GM21447 (cell line): Measurements from ENCODE around the gene RIBC2.

ENCODE experiments used
- ATAC-seq: cut with Tn5 transposase; IDR thresholded peaks from one replicate; pipeline ENCODE4 v1.9.1; 2021; ENCODE audit not compliant: unreplicated experiment

The RIBC2 gene

DNA sequence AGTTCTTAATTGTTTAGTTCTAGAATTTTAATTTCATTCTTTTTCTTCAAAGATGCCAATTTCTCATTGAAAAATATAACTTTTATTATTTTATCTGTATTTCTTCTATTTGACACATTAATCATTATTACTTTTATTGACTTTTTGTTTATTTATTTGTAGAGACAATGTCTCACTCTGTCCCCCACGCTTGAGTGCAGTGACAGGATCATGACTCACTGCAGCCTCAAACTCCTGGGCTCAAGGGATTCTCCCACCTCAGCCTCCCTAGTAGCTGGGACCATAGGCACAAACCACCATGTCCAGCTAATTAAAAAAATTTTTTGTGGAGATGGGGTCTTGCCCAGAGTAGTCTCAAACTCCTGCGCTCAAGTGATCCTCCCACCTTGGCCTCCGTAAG is 58.9 kb downstream of the RIBC2 start:
- ATAC-seq = no peak

DNA sequence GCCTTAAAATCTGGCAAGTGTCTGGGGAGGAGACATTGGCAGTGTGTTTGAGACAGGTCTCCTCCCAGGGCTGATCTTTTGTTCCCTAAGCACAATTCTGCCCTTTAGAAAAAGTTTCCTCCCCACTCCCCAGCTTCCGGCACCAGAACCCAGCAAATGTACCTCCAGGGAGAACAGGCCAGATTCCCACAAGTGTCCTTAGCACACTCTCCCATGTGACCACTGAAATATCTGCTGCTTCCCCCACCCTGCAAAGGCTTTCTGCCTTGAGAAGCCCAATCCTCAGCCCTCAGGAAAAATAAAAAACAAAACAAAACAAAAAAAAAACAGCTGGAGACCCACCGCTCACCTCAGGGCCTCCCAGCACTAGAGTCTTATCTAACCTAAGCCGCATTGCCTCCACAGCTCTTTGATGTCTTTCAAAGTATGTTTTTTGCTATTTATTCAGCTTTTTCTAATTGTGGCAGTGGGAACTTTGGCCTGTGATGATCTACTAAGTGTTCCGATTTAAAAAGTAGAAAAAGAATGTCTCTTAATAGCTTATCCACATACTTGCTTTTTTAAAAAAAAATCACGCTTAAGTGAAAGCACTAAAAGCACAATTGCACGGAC is 60.2 kb downstream of the RIBC2 start:
- ATAC-seq = no peak

DNA sequence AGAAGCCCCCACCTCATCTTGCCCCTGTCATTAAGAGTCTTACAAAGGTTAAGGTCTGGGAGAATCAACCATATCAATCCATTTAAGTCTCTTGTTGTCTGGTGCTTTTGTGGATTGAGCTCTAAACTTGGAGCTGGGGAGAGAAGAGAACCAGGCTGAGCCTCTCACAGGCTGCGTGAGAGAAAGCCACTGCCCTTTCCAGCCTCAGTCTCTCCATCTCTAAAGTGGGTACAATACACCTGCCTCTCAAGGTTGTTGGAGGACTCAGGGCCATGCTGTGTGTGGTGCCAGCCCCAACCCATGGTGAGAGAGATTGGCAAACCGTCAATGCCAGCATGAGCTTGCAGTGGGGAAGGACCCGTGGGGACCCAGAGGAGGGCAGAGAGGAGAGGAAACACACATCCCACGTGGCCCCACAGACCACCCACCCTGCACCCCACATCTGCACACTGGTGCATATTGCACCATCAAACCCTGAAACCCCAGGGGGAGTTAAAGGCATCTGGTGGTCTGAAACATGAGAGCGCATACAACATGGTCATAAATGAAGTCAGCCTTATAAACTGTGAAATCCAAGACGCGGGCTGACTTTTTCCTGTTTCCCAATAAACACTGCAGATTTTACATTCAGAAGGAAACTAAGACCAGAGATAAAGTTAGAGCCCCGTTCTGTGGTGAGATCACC is 61.7 kb downstream of the RIBC2 start:
- ATAC-seq = no peak

DNA sequence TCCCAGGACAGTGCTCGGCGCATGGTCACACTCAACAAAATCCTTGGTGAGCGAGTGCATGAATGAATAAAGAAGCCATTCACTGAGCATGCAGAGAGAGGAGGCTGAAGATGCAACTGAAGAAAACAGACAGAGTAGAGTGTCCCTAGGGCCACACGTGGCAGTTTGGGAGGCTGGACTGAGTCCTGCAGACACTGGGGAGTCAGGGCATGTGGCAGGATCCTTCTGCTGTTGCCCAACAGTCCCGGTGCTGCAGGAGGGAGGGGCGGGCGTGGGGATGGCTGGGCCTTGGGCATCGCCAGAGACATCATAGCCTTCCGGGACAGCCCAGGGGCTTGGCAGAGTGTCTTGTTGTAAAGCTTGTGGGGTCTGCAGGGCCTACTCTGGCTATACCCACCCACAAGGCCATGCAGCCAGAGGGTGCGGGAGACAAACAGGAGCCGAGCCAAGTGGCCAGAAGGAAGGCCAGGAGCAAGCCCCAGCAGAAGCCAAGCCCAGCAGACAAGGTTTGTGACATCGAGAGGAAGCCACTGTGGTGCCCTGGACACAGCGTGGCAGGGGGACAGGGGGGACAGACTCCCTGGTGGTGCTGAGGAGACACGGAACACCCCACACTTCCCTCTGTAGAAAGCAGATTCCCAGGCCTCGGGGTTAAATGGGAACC is 62.5 kb downstream of the RIBC2 start:
- no peak for ATAC-seq

DNA sequence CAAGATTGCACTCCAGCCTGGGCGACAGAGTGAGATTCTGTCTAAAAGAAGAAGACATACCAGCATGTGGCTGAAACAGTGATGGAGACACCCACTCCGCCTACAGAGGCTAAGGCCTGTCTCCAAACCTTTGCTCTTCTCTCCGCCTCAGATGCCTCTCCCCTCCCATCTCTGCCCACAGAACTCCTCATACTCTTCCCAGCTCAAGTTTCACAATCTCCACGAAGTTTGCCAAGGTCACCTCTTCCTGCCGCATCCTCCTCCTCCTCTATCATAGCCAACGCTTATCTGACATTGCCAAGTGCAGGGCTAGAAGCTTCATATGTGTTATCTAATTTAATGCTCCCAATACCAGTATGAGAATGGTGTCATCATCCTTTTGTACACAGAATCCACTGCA is 63.3 kb downstream of the RIBC2 start:
- no peak for ATAC-seq

DNA sequence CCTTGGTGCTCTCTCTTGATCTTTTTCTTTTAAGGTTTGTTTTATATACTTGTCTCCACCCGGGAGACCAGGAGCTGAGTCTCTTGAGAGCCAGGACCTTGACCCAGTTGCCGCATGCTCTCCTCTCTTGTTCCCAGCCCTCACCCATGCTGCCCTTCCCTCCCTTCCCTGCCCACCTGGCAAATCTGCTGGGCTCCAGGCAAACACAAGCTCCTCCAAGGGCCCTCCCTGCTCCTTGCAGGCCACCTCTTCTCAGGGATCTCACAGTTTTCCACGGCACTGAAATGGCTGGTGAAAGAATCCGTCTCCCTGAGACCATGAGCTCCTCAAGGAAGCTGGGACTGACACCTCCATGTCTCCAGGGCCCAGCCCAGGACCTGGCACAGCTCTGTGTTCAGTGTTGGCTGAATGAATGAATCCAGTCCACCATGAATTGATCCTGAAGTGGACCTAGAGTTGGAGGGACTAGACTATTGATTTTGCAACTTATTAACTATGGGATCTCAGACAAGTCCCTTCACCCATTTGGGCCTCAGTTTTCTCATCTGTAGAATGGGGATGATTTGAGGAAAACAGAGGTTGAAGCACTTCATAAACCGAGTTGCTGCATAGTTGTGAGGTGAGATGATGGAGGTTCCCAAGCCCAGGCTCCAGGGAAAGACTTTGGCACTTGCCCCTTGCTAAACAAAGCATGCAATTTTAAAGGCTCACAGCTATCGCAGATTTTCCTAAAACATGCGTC is 64.0 kb downstream of the RIBC2 start:
- no peak for ATAC-seq

DNA sequence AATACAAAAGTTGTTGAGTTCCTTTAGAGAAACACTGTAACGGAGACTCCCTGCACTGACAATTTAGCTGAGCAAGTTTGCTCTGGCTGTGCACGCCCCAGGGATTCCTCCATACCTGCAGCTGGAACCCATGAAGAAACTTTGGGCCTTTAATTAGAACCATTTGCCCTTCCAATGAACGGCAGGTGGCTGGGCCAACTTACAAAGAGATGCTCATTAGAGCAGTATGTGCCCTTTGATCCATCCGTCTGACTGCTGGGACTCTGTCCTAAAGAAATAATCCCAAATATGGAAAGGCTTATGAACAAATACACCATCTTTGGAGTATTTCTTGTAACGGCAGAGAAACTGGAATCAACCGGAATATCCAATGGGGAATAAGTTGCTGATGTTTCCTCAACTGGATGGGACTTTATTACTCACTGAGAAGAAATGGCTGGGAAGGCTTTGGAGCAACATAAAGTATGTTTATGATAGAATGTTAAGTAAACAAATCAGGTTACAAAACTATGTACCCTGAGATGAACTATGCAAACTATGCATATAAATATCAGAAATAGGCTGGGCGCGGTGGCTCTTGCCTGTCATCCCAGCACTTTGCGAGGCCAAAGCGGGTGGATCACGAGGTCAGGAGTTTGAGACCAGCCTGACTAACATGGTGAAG is 64.7 kb downstream of the RIBC2 start:
- no peak for ATAC-seq

DNA sequence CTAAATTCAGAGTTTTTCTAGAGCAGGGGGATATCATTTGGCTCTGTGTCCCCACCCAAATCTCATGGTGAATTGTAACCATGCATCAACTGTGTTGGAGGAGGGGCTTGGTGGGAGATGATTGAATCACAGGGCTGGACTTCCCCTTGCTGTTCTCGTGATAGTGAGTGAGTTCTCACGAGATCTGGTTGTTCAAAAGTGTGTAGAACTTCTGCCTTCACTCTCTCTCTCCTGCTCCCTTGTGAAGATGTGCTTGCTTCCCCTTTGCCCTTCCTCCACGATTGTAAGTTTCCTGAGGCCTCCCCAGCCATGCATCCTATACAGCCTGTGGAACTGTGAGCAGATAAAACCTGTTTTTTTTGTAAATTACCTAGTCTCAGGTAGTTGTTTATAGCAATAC is 67.2 kb downstream of the RIBC2 start:
- ATAC-seq = no peak

DNA sequence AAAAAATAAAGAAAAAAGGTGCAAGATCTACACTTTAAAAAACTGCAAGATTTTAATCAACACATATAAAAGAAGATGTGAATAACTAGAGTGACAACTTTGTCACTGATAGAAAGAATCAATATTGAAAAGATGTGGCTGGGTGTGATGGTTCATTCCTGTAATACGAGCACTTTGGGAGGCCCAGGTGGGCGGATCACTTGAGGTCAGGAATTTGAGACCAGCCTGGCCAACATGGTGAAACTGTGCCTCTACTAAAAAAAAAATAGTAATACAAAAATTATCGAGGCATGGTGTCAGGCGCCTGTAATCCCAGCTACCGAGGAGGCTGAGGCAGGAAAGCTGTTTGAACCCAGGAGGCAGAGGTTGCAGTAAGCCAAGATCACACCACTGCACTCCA is 68.2 kb downstream of the RIBC2 start:
- no peak for ATAC-seq
